PC-9 (cell line): ENCODE measurements around the gene TBC1D9B. TPM values are rescaled to one million over a fixed set of nuclear protein-coding genes. Genes with fewer than 3 reads are reported as not detected.

Source experiments
- BruUV-seq: library from RNA; stranded (reverse); fragments of 400-500 nt; replicated peaks from 2 replicates; lab custom pipeline; 2021; lab: Mats Ljungman, UMichigan
- CTCF ChIA-PET: fragments of 300-600 bp; sonication (Branson Sonifier 250); formaldehyde crosslinking; loops from one replicate; lab custom pipeline; 2022; ENCODE audit warnings: antibody characterized with exemption; lab: Charles Lee
- POLR2A ChIA-PET: fragments of 300-600 bp; sonication (Branson Sonifier 250); formaldehyde crosslinking; loops from one replicate; lab custom pipeline; 2022; ENCODE audit warnings: antibody characterized with exemption; ENCODE audit not compliant: unreplicated experiment; lab: Charles Lee
- DNase-seq, 2 experiments: peaks; one replicate each; pipeline versions ENCODE4 v3.0.0 to v3.0.0-alpha.2; 2015 to 2022; ENCODE audit warnings: mixed read lengths in 1 of 2
- H2AFZ ChIP-seq: fragments of 200-600 bp; sonication (generic); 2 replicates; pipeline ENCODE4 v1.8.1; 2017; ENCODE audit warnings: antibody characterized with exemption
- H3F3A ChIP-seq: fragments of 200-600 bp; sonication (generic); 2 replicates; pipeline ENCODE4 v1.8.1; 2017; ENCODE audit warnings: antibody characterized with exemption, mild to moderate bottlenecking, low read depth; ENCODE audit not compliant: insufficient read depth
- H3K27ac ChIP-seq: fragments of 200-600 bp; sonication (generic); 2 replicates; pipeline ENCODE4 v1.6.1; 2016; ENCODE audit warnings: mixed run types
- H3K27me3 ChIP-seq: fragments of 200-600 bp; sonication (generic); 2 replicates; pipeline ENCODE4 v1.6.1; 2016; ENCODE audit warnings: low read depth, mixed run types; ENCODE audit not compliant: insufficient read depth
- H3K36me3 ChIP-seq: fragments of 200-600 bp; sonication (generic); 2 replicates; pipeline ENCODE4 v1.6.1; 2016; ENCODE audit warnings: low read depth, mixed run types
- H3K4me1 ChIP-seq: fragments of 200-600 bp; sonication (generic); replicated peaks from 2 replicates; pipeline ENCODE4 v1.6.1; 2016; ENCODE audit warnings: mixed run types; ENCODE audit not compliant: insufficient read depth
- H3K4me2 ChIP-seq: fragments of 200-600 bp; sonication (generic); 2 replicates; pipeline ENCODE4 v1.6.1; 2017; ENCODE audit warnings: mixed run types
- H3K4me3 ChIP-seq: fragments of 200-600 bp; sonication (generic); 2 replicates; pipeline ENCODE4 v1.6.1; 2016; ENCODE audit warnings: mixed run types
- H3K79me2 ChIP-seq: fragments of 200-600 bp; sonication (generic); 2 replicates; pipeline ENCODE4 v1.6.1; 2017; ENCODE audit warnings: low read depth, mixed run types
- H3K9me2 ChIP-seq: fragments of 200-600 bp; sonication (generic); 2 replicates; pipeline ENCODE4 v1.8.1; 2017; ENCODE audit warnings: mild to moderate bottlenecking; ENCODE audit not compliant: insufficient read depth
- H3K9me3 ChIP-seq: fragments of 200-600 bp; sonication (generic); 2 replicates; pipeline ENCODE4 v1.8.1; 2016; ENCODE audit warnings: low read depth; ENCODE audit not compliant: insufficient read depth
- H4K20me1 ChIP-seq: fragments of 200-600 bp; sonication (generic); 2 replicates; pipeline ENCODE4 v1.8.1; 2017; ENCODE audit not compliant: insufficient read depth
- EZH2 ChIP-seq: fragments of 200-600 bp; sonication (generic); IDR thresholded peaks from 2 replicates; pipeline ENCODE4 v1.8.0; 2017; ENCODE audit warnings: antibody characterized with exemption, low read depth
- intact Hi-C: fragments of 100-400 bp; cut with micrococcal nuclease; formaldehyde crosslinking; loops from one replicate; pipeline ENCODE4 v1.10.0; 2022; ENCODE audit not compliant: unreplicated experiment
- total RNA-seq: library from RNA; stranded (reverse); gene quantifications from 2 replicates; pipeline ENCODE4 v1.2.3, GENCODE V29; 2021
- TF ChIP-seq, protein P1 (sequence below): fragments of 200-600 bp; sonication (generic); conservative IDR thresholded peaks from 2 replicates; pipeline ENCODE4 v1.6.1; 2017; ENCODE audit warnings: mixed run types, antibody characterized with exemption, mild to moderate bottlenecking, moderate library complexity

Gene TBC1D9B
- total RNA-seq, 1 experiment from 2014 or later: 118 TPM

GRCh38 chr5:179862891-179863290 is 44.8 kb downstream of the TBC1D9B start:
- Histone ChIP-seq H3K9me2 (no peaks in the 10 kb centered on the region), H3K4me3 (no peak overlapping the region), H3K4me2 (no peak overlapping the region), H2AFZ (no peak overlapping the region), H3K27ac (no peak overlapping the region), H3K36me3 (no peaks in the 10 kb centered on the region), H4K20me1 (no peaks in the 10 kb centered on the region), H3K79me2 (no peaks in the 10 kb centered on the region), H3K27me3 (no peaks in the 10 kb centered on the region), H3F3A (peaks cover 22% of the 10 kb centered on the region), H3K9me3 (no peaks in the 10 kb centered on the region), H3K4me1 (0 out of 2 replicates have a peak, but pooled peaks cover 6% of the 10 kb centered on the region)
- ChIA-PET CTCF (no interaction called here), POLR2A (no interaction called here)
- DNase-seq: no peak
- intact Hi-C loops: no loop called here
- BruUV-seq: no TSS peak
- TF ChIP-seq EZH2: no peak
- TF ChIP-seq, protein P1, sequence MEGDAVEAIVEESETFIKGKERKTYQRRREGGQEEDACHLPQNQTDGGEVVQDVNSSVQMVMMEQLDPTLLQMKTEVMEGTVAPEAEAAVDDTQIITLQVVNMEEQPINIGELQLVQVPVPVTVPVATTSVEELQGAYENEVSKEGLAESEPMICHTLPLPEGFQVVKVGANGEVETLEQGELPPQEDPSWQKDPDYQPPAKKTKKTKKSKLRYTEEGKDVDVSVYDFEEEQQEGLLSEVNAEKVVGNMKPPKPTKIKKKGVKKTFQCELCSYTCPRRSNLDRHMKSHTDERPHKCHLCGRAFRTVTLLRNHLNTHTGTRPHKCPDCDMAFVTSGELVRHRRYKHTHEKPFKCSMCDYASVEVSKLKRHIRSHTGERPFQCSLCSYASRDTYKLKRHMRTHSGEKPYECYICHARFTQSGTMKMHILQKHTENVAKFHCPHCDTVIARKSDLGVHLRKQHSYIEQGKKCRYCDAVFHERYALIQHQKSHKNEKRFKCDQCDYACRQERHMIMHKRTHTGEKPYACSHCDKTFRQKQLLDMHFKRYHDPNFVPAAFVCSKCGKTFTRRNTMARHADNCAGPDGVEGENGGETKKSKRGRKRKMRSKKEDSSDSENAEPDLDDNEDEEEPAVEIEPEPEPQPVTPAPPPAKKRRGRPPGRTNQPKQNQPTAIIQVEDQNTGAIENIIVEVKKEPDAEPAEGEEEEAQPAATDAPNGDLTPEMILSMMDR: no peak

DNA sequence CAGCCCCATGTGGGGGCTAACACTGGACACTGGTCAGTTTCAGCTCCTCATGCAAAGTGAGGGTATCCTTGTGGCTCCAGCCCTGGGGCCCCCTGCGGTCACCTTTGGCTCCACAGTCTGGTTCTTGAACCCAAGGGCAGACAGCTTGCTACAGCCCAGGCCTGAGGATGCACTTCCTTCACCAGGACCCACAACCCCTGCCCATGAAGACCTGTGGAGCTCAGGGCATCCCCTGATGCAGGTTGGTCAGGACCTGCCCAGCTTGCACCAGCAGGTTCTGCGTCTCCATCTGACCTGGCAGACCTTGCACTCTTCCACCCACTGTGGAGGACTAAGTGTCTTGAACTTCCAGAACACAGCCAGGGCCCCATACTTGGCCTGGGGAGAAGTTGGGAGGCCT is 45.4 kb downstream of the TBC1D9B start:
- Histone ChIP-seq H3K9me3 (no peaks in the 10 kb centered on the region), H3K79me2 (peaks cover 6% of the 10 kb centered on the region; the same call in 1 of the 2 replicates), H2AFZ (no peak overlapping the region), H3K4me2 (no peak overlapping the region), H3F3A (peaks cover 26% of the 10 kb centered on the region), H3K27ac (no peak overlapping the region), H3K27me3 (no peaks in the 10 kb centered on the region), H3K4me1 (peaks cover 6% of the 10 kb centered on the region; the same call in 1 of the 2 replicates), H3K36me3 (no peaks in the 10 kb centered on the region), H4K20me1 (no peaks in the 10 kb centered on the region), H3K4me3 (no peak overlapping the region), H3K9me2 (no peaks in the 10 kb centered on the region)
- no peak for DNase-seq
- BruUV-seq: no TSS peak
- ChIA-PET POLR2A (no interaction called here), CTCF (no interaction called here)
- intact Hi-C loops: no loop called here
- TF ChIP-seq EZH2: no peak
- TF ChIP-seq, protein P1: no peak

DNA sequence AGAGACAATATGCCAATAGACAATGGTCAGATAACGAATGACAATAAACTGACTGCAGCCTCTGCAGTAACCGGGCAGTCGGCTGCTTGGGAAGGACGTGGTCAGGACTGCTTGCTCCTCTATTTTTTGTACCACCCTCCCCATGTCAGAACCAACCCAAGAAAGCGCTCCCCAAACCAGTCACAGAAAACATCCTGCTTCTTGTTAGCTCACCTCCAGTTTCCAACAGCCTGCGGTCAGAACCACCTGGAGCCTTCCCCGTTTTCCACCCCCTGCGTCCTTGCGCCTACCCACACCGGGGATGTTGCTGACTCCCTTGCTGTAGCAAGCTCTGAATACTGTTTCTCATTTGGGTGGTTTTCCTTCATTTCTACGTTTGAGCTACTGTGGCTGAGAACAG is 47.4 kb downstream of the TBC1D9B start:
- Histone ChIP-seq H3K9me3 (no peaks in the 10 kb centered on the region), H3K4me3 (no peak overlapping the region), H3F3A (peaks cover 26% of the 10 kb centered on the region), H3K79me2 (peaks cover 13% of the 10 kb centered on the region; the same call in 1 of the 2 replicates), H3K4me1 (peaks cover 6% of the 10 kb centered on the region; the same call in 1 of the 2 replicates), H3K9me2 (no peaks in the 10 kb centered on the region), H3K36me3 (no peaks in the 10 kb centered on the region), H2AFZ (no peak overlapping the region), H4K20me1 (peaks cover 3% of the 10 kb centered on the region; the same call in 1 of the 2 replicates), H3K4me2 (0 out of 2 replicates have a peak overlapping the region, but pooled peaks have one; percentile 96), H3K27me3 (no peaks in the 10 kb centered on the region), H3K27ac (no peak overlapping the region)
- intact Hi-C loops: no loop called here
- DNase-seq: no peak
- POLR2A ChIA-PET: interaction anchor here (0.6 kb wide), 1 partner anchor 16 kb away, joined by 3 read pairs; no protein-coding TSS in a partner anchor
- no peak for TF ChIP-seq EZH2
- TF ChIP-seq, protein P1: no peak
- no TSS peak for BruUV-seq
- CTCF ChIA-PET: no interaction called here
